Measurements from ENCODE around the gene PGPEP1. TPM values are rescaled to one million over a fixed set of nuclear protein-coding genes. Genes with fewer than 3 reads are reported as not detected.
"Not testable (repeated sequence)": the region's sequence is repeated elsewhere in the genome, so short reads cannot be mapped to it uniquely, and the experiment has no call there.

The PGPEP1 gene
- total and polyA plus RNA-seq, 10 of the 15 experiments (the other 5 are each of a cell fraction or from before 2014, with no cell fraction given), result 13.8 to 39.4 (median 17.0) TPM

GRCh38 chr19:18322759-18323460 is 17.5 kb upstream of the PGPEP1 start, which contains the start of gene LSM4 (continued):
- TF ChIP-seq BCLAF1 (IDR thresholded peaks at IDR 0.05) (no peak), KAT2A (conservative IDR thresholded peaks at IDR 0.05; ENCODE audit: control insufficient read depth, low read depth, low read length) (no peak), CBX5 (IDR thresholded peaks at IDR 0.05; ENCODE audit: low read depth) (no peak), PBX3 (IDR thresholded peaks at IDR 0.05; ENCODE audit: insufficient replicate concordance, low read depth, low read length) (peak; percentile 93), SIX5 (IDR thresholded peaks at IDR 0.05; ENCODE audit: low read depth, low read length, severe bottlenecking) (no peak)

GRCh38 chr19:18324373-18324731 is 16.0 kb upstream of the PGPEP1 start:
- FAIRE-seq; H3K27me3 ChIP-seq (replicated peaks in 1 of 2; ENCODE audit: control insufficient read depth in 2 of 2, insufficient read depth in 2 of 2, low read length in 1 of 2); H3K9me3 ChIP-seq (replicated peaks; ENCODE audit: control insufficient read depth, insufficient read depth, low read length); H2AFZ ChIP-seq (ENCODE audit: control insufficient read depth, low read depth, low read length); H4K20me1 ChIP-seq (ENCODE audit: control insufficient read depth, insufficient read depth); intact Hi-C loops (cut with micrococcal nuclease; ENCODE audit: unreplicated experiment); DNase-seq (ENCODE audit: low read depth, low spot score); BruUV-seq (replicated peaks); H3K27ac ChIP-seq (ENCODE audit: control insufficient read depth, insufficient read depth); H3K36me3 ChIP-seq (ENCODE audit: control insufficient read depth in 2 of 2, insufficient read depth in 2 of 2, low read length in 1 of 2); H3K4me2 ChIP-seq (ENCODE audit: control insufficient read depth, insufficient read depth); H3K4me3 ChIP-seq; H3K9ac ChIP-seq (ENCODE audit: control insufficient read depth, insufficient read depth, low read length); ATAC-seq: not testable (repeated sequence)
- Histone ChIP-seq H3K4me1 (ENCODE audit: control insufficient read depth, insufficient read depth, low read length) (peaks cover 24% of the 10 kb centered on the region), H3K79me2 (ENCODE audit: control insufficient read depth, insufficient read depth, low read length) (peaks cover 35% of the 10 kb centered on the region)
- ChIA-PET POLR2A (interaction anchor here (0.6 to 10.4 kb wide), 3 partner anchors 20 to 56 kb away, joined by 3 to 206 read pairs (median 7); partner anchors contain the start of gene JUND), SMC1A (ENCODE audit: uncharacterized antibody, unreplicated experiment) (interaction anchor here (0.6 to 7.7 kb wide), 3 partner anchors 20 to 49 kb away, joined by 3 to 176 read pairs (median 4); partner anchors contain the start of gene JUND), CTCF (interaction anchor here (0.7 to 11.3 kb wide), 6 partner anchors 20 to 118 kb away, joined by 3 to 516 read pairs (median 3); partner anchors contain the start of genes IQCN and JUND), RAD21 (ENCODE audit: unreplicated experiment) (interaction anchor here (7.6 kb wide), 1 partner anchor 45 kb away, joined by 259 read pairs; the partner anchor contains the start of gene JUND)
- in situ Hi-C loops (cut with MboI), result loop anchor here (5.0 kb wide), 1 partner anchor 47 kb away; no protein-coding TSS in a partner anchor
- WGBS (ENCODE audit: insufficient coverage, insufficient replicate concordance, low lambda C conversion rate, missing lambda C conversion rate), result 62% methylated on average over 6 of the region's 6 CpGs
